RWPE1 (cell line): ENCODE measurements around the gene MEIS2.
"Not testable (repeated sequence)": the region's sequence is repeated elsewhere in the genome, so short reads cannot be mapped to it uniquely, and the experiment has no call there.

Experiments
- CTCF ChIA-PET: fragments of 350-600 bp; sonication (Branson Sonifier 250); formaldehyde crosslinking; extraction: SDS; loops from one replicate; lab custom pipeline; 2021; lab: Yijun Ruan, JAX
- POLR2A ChIA-PET: fragments of 400-600 bp; formaldehyde crosslinking; extraction: SDS; loops from one replicate; lab custom pipeline; 2020; ENCODE audit warnings: antibody characterized with exemption; ENCODE audit not compliant: low non-redundant PET; lab: Yijun Ruan, JAX
- DNase-seq: peaks from one replicate; pipeline ENCODE4 v3.0.0; 2012; ENCODE audit warnings: low spot score
- H3K27ac ChIP-seq: fragments of 450-650 bp; 2 replicates; pipeline ENCODE4 v1.5.1; 2017
- CTCF ChIP-seq: fragments of 450-650 bp; conservative IDR thresholded peaks from 2 replicates; pipeline ENCODE4 v1.5.1; 2017; ENCODE audit warnings: low read depth, mild to moderate bottlenecking

Gene MEIS2

GRCh38 chr15:36996538-36997181, 103.7 kb downstream of the MEIS2 start:
- H3K27ac ChIP-seq = no peak overlapping the region
- no peak for DNase-seq
- ChIA-PET CTCF (interaction anchor here (0.6 kb wide), 1 partner anchor 10 kb away, joined by 3 read pairs; no protein-coding TSS in a partner anchor), POLR2A (no interaction called here)
- TF ChIP-seq CTCF = no peak

GRCh38 chr15:36996121-36996520, 104.2 kb downstream of the MEIS2 start:
- no peak for DNase-seq
- ChIA-PET CTCF (interaction anchor here (0.6 kb wide), 1 partner anchor 11 kb away, joined by 3 read pairs; no protein-coding TSS in a partner anchor), POLR2A (no interaction called here)
- no peak overlapping the region for H3K27ac ChIP-seq
- TF ChIP-seq CTCF = no peak

GRCh38 chr15:36994790-36995189, 105.6 kb downstream of the MEIS2 start:
- DNase-seq = no peak
- ChIA-PET POLR2A (no interaction called here), CTCF (no interaction called here)
- no peak overlapping the region for H3K27ac ChIP-seq
- TF ChIP-seq CTCF = no peak

- no peak for TF ChIP-seq CTCF
- H3K27ac ChIP-seq = no peak overlapping the region
- POLR2A ChIA-PET = no interaction called here
- no peak for DNase-seq
- CTCF ChIA-PET = no interaction called here
These were observed 107.9 kb downstream of the MEIS2 start for GRCh38 chr15:36992454-36992853.

- no peak overlapping the region for H3K27ac ChIP-seq
- no peak for DNase-seq
- TF ChIP-seq CTCF = no peak
- ChIA-PET CTCF (interaction anchor here (0.7 kb wide), 1 partner anchor 1966 kb away, joined by 3 read pairs; no protein-coding TSS in a partner anchor), POLR2A (no interaction called here)
These were observed 111.4 kb downstream of the MEIS2 start for GRCh38 chr15:36988947-36989346.

GRCh38 chr15:36982430-36982829, 117.9 kb downstream of the MEIS2 start:
- no peak overlapping the region for H3K27ac ChIP-seq
- no peak for TF ChIP-seq CTCF
- CTCF ChIA-PET = interaction anchor here (0.7 kb wide), 1 partner anchor 1358 kb away, joined by 6 read pairs; no protein-coding TSS in a partner anchor
- no peak for DNase-seq
- POLR2A ChIA-PET = no interaction called here

- H3K27ac ChIP-seq, DNase-seq, CTCF ChIA-PET, POLR2A ChIA-PET: not testable (repeated sequence)
These were observed 120.1 kb downstream of the MEIS2 start for GRCh38 chr15:36980281-36980680.
